Activated T-cell treated with anti-CD3 and anti-CD28 coated beads, Interleukin-2, amount 50 U/mL, for 48 hours (primary cell): ENCODE data around the gene NPAS4.
"Not testable (repeated sequence)": the region's sequence is repeated elsewhere in the genome, so short reads cannot be mapped to it uniquely, and the experiment has no call there.

ENCODE experiments used
- DNase-seq, 2 experiments: peaks; one replicate each; pipeline ENCODE4 v3.0.0-alpha.2; 2020

NPAS4 gene

GRCh38 chr11:66418168-66418985, 2.5 kb upstream of the NPAS4 start:
- peak; percentile 80 to 85 for DNase-seq

DNA sequence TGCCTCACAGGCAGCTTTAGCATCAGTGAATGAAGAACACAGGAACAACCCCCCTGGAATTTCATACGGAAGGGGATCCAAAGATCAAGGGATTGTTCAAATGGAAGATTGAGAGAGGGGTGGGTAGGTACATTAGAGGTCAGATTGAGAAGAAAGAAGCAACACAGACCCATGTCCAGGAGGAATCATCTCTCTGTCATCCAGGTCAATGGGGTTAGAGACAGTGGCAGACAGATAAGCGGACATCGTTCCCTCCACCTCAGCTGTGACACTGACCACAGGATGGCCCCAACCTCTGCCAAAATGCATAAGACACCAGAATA, 1.9 kb upstream of the NPAS4 start:
- no peak for DNase-seq

- DNase-seq = no peak
Observed at GRCh38 chr11:66419825-66420224, 1.0 kb upstream of the NPAS4 start.

- DNase-seq = peak; percentile 94 to 95
Observed at GRCh38 chr11:66421492-66422205, 814 bp downstream of the NPAS4 start.

DNA sequence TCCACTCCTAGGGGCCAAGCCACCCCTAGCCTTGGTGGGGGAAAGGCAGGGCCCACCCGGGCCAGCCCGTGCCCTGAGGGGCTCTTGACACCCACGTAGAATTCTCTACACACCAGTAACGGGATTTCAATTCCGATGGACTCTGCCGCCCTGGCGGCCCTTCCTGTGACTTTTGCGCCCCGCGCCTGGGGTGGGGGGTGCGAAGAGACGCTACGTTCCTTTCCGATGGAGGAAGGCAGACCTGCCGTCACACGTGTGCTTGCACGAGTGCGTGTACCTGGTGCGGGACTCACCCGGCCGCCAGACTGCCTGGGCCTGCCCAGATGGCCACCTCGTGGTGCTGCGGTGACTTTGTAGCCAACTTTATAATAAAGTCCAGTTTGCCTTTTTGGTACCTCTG, 5.5 kb downstream of the NPAS4 start:
- DNase-seq = no peak

DNA sequence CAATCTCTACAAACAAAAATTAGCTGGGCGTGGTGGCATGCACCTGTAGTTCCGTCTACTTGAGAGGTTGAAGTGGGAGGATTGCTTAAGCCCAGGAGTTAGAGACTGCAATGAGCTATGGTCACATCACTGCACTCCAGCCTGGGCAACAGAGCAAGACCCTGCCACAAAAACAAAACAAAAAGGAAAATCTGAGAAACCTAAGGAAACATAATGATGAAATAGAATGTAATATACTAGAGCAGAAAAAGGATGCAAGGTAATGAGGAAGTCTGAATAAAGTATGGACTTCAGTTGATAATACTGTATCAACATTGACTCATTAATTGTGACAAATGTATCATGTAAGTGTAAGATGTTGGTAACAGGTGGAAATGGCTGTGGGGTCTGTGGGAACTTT, 8.1 kb downstream of the NPAS4 start:
- no peak for DNase-seq

DNA sequence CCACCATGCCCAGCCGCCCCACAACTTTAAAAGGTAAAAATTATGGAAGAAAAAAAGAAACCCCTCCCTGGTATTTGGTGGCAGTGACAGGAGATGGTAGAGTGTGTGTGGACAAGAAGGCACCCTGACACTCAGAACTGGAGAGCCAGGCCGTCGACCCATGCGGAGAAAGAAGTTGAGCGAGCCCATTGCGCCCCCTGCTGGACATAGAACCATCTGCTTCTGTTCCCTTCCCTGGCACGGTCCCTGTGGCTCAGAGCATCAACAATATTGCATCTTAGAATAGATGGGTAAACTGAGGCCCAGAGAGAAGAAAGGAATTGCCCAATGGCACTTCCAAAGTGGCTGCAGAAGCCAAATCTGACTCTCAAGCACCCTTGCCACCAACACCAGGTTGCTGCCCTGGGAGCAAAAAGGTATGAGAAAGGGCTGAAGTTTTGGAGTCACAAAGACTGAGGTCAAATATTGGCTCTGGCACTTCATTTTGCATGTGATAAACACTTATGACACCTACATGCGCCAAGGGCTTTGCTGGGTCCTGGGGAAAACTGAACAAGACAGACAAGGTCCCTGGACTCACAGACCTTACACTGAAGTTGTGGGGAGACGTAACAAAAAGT, 9.3 kb downstream of the NPAS4 start:
- peak; percentile 83 to 86 for DNase-seq

GRCh38 chr11:66431287-66431686, 10.5 kb downstream of the NPAS4 start:
- not testable (repeated sequence) for DNase-seq

GRCh38 chr11:66431871-66432329, 11.1 kb downstream of the NPAS4 start:
- DNase-seq = not testable (repeated sequence)

- no peak for DNase-seq
Observed at GRCh38 chr11:66432597-66432996, 11.8 kb downstream of the NPAS4 start.

GRCh38 chr11:66437979-66438503, 17.2 kb downstream of the NPAS4 start:
- peak in 1 of 2 experiments; percentile 23 for DNase-seq

GRCh38 chr11:66438504-66439466, 17.9 kb downstream of the NPAS4 start, which contains the start of gene MRPL11:
MRPL11 (minus strand) TSS chr11:66438848; CDS start chr11:66438754, 94 bp downstream.
- peak; percentile 94 for DNase-seq

DNA sequence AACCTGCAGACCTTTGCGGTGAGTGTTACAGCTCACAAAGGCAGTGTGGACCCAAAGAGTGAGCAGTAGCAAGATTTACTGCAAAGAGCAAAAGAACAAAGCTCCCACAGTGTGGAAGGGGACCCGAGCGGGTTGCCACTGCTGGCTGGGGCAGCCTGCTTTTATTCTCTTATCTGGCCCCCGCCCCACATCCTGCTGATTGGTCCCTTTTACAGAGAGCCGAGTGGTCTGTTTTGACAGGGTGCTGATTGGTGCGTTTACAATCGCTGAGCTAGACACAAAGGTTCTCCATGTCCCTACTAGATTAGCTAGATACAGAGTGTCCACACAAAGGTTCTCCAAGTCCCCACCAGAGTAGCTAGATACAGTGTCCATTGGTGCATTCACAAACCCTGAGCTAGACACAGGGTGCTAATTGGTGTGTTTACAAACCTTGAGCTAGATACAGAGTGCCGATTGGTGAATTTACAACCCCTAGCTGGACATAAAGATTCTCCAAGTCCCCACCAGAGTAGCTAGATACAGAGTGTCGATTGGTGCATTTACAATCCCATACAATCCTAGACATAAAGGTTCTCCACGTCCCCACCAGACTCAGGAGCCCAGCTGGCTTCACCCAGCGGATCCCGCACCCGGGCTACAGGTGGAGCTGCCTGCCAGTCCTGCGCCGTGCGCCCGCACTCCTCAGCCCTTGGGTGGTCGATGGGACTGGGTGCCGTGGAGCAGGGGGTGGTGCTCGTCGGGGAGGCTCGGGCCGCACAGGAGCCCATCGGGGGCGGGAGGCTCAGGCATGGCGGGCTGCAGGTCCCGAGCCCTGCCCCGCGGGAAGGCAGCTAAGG, 19.5 kb downstream of the NPAS4 start:
- not testable (repeated sequence) for DNase-seq

- not testable (repeated sequence) for DNase-seq
Observed at GRCh38 chr11:66440940-66441282, 20.1 kb downstream of the NPAS4 start.

DNA sequence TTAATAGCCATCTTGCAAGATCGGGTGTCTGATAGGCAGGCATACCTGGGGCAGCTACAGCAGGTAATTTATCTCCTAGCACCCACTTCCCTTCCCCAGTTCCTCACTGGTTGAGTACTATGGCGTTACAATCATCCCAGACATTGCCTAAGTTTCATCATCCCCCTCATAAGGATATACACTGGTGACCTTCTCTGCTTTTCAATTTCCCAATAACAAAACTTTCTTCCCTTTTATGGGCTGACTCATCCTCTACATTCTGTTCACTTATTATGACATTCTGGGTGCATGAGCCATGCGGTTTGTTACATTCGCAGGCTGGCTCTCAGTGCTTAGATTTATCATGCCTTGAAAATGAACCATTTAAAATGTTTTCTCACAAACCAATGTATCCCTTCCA, 22.8 kb downstream of the NPAS4 start:
- DNase-seq = no peak

DNA sequence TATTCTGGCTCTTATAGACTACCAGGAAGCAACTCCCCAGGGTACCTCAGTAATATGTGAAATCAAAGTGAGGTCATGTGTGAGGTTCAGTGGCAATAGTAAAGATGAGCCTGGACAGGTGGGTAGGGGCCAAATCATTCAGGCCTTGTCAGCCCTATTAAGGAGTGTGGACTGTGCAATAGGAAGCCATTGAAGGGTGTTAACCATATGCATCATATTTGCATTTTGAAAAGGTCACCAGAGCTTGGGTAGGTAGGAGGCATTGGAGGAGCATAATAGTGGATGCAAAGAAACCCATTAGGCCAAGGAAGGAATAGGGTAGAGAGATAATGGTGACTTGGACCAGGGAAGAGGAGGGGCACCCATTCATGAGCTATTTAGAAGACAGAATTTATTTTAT, 26.2 kb downstream of the NPAS4 start:
- DNase-seq = no peak

DNA sequence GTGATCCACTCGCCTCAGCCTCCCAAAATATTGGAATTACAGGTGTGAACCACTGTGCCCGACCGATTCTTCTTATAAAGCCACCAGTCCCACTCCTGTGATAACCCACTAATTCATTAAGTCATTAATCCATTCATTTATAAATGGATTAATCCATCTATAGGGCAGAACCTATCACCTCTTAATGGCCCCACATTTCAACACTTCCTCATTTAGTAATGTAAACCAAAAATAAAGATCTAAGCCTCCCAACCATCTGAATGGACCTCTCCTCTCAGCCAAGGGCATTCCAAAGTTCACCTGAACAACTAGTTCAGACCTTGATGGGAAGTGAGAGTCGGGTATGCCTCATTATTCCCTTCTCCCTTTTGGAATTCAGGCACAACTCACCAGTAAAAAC, 27.7 kb downstream of the NPAS4 start:
- DNase-seq = no peak

DNA sequence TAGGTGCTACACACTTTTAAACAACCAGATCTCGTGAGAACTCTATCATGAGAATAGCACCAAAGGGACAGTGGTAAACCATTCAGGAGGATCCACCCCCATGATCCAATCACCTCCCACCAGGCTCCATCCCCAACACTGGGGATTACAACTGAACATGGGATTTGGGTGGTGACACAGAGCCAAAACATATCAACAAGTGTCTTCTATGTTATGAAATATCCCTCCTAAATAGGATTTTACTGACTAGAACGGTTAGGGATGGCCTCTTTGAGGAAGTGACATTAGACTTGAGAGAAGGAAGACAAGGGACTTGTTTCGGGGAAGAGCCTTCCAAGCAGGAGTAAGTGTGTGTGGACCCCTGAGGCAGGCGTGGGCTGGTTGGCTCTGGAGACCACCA, 29.7 kb downstream of the NPAS4 start:
- DNase-seq = no peak

DNA sequence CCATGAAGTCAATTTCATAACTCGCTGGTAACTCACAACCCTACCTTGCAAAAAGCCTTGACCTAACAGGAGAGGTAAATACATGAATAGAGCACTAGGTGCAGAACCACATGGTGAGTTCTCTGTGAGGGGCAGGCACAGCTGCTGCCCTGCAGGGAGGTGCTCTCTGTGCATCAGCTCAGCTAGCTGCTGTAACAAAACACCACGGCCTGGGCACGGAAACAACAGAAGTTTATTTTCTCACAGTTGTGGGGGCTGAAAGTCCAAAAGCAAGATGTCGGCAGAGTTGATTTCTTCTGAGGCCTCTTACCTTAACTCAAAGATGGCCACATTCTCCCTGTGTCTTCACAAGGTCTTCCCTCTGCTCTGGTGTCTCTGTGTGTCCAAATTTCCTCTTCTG, 30.8 kb downstream of the NPAS4 start:
- DNase-seq = no peak

- DNase-seq = no peak
Observed at GRCh38 chr11:66454247-66454646, 33.4 kb downstream of the NPAS4 start.

DNA sequence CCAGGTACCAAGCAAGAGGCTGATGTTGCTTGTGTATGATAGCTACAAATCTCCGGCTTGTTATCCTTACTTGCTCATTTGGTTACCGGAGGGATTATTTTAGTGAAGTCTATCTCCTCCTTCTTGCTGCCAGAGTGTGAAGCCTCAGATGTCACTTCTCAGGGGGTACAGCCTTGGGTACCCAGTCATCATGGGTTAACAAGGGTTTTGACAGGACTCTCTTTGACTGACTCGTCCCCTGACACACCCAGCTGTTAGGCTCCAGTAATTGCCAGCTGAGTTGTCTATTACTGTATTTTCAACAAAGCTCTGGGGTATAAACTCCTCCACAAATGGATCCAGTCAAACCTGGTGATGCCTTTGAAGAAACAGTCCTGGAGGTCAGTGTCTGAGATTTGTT, 34.0 kb downstream of the NPAS4 start:
- DNase-seq = no peak
